ENCODE data around the gene EXOG.
"Not testable (repeated sequence)": the region's sequence is repeated elsewhere in the genome, so short reads cannot be mapped to it uniquely, and the experiment has no call there.

The EXOG gene

GRCh38 chr3:38565339-38566214, 69.4 kb downstream of the EXOG start:
- no peak for DNase-seq

DNA sequence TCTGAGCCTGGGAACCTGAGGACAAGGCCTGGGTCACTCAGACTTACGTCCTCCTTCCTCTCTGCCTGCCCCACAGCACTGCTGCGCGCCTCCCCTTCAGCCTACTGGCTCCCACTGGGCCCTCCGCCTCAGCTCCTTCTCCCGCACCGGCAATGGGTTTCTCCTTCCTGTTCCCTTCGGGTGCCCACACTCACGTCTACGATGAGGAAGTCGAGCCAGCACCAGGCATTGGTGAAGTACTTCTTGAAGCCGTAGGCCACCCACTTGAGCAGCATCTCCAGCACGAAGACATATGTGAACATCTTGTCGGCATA, 70.0 kb downstream of the EXOG start:
- DNase-seq: no peak

GRCh38 chr3:38566794-38567193, 70.7 kb downstream of the EXOG start:
- DNase-seq: not testable (repeated sequence)

DNA sequence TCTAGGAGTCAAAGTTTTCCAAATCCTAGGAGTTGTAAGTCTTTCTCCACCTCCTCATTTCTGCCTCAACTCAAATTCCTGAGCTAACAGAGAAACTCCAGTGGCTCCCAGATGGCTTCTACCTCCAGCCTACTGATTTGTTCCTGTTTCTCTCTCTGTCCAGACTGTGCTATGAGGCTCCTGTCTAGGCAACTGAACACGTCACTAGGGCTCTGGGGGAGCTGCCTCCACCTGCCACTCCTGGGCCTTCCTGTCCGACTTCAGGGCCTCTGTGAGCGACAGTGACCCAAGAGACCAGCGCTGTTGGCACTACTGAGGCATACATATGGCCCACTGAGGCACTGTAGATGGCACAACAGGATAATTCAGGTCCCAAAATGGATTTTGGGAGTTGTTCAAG, 71.4 kb downstream of the EXOG start:
- DNase-seq: no peak

- DNase-seq: no peak
These were observed 77.0 kb downstream of the EXOG start for GRCh38 chr3:38573111-38573510.

DNA sequence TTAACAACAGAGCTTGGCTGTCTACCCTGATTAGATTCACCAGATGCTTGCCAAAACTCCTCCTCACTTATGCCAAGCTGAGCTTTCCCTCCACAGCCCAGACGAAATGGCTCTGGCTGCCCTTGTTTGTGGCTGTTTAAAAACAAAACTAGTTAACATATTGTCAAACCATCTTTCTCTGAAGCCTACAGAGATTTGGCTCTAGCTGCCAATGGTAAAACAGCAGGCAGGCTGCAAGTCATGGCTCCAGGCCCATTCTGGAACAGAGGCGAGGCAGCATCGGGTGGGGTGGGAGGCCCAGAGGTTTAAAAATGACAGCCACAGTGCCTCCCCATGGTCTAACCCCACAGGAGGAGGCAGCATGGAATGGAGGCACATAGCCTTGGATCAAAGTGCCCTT, 77.4 kb downstream of the EXOG start:
- DNase-seq: no peak

DNA sequence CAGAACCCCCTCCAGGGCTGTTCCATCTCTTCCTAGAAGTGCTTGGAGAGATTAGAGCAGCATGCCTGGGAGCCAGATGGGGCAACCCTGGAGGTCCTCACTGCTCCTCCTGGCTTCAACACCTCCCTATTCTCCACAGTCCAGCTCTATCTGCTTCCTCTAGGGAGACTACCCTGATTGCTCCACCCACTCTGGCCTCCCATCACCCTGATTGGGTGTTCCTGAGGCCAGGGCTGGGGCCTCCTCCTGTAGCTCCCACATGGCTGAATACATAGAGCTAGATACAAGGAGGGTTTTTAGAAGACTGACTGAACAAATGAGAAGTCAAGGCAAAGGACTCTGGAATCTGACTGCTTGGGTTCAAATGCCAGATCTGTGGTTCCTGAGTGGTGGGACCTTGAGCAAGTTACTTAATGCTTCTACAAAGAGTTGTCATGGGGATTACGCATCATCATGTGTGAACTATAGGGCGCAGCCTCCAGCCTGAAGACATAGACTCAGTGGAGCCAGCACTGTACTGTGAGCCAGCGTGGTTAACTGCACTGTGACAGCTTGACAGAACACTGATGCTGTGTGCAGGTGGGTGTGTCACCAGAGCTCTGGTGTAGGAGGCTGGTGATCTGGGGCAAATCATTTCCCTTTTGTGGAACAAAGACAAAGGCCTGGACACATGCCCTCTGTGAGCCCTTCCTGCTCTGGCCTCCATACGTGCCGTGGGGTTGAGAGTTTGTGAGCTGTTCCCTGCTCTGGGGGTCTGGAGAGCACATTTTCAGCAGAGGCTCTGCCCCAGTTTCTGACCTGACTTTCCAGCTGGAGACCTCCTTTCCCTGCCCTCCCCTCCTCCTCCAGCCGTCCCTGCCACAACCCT, 78.5 kb downstream of the EXOG start:
- DNase-seq: no peak

- DNase-seq: no peak
These were observed 79.2 kb downstream of the EXOG start for GRCh38 chr3:38575279-38575843.
